ENCODE data around the gene DNAJB2. TPM values are rescaled to one million over a fixed set of nuclear protein-coding genes. Genes with fewer than 3 reads are reported as not detected.
"Not testable (repeated sequence)": the region's sequence is repeated elsewhere in the genome, so short reads cannot be mapped to it uniquely, and the experiment has no call there.

DNAJB2 gene
- total RNA-seq, 1 donor from 2014 or later = 161 TPM

DNA sequence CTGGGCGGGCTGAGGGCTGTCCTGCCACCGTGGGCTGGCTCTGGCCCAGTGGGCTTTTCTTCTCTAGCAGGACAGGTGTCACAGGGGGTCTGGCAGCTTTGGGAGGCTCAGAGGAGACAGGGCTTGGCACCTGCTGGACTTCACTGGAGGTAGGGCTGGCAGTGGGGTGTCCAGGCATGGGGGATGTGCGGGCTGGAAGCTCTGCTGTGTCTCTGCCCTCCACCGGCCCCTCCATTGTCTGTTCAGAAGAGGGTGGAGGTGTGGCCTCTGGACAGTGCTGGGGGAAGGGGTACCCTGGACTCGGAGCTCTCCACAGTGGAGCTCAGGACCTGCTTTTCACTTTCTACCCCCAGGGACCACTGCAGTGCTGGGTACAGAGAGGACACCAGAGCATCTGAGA is 20.9 kb downstream of the DNAJB2 start:
- no peak for DNase-seq (ENCODE audit: low spot score)

DNA sequence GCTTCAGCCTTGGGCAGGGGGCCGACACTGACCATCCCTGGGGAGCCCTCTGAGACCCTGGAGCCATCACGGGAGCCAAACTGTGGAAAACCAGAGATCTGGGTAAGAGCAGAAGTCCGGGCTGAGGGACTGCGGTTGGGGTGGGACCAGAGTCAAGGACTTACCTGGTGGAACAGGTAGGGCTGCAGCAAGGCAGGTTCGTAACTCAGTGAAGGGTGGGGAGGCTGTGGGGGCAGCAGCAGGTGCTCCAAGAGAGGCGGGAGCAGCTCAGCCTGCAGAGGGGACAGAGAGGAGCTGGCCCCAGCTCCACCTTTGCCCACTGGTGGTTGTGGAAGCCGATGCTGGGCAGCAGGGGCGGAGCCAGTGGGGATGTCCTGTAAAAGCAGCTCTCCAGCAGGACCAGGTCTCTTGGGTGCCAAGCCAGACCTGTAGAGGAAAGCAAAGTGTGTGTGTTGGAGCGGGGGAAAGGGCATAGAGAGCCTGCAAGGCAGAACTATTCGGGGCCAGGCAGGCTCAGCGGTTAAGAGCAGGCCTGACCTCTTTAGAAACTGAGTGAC is 23.3 kb downstream of the DNAJB2 start:
- DNase-seq (ENCODE audit: low spot score) = no peak

DNA sequence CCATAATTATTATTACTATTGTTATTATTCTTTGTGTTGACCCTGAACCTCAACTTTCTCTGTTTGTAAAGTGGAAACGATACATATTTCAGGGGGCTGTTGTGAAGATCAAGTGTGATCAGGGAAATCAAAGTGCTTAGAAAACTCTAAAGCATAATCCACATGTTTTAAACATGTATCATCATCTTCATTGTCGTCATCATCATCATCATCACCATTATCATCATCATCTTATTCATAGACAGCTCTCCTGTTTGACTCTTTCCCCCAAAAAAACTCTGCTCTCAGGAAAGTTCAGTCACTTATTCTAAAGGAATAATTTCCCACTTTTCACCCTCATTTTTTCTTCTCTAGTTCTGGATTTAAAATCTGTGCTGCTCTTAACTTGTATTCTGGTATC is 25.1 kb downstream of the DNAJB2 start:
- DNase-seq (ENCODE audit: low spot score) = no peak

DNA sequence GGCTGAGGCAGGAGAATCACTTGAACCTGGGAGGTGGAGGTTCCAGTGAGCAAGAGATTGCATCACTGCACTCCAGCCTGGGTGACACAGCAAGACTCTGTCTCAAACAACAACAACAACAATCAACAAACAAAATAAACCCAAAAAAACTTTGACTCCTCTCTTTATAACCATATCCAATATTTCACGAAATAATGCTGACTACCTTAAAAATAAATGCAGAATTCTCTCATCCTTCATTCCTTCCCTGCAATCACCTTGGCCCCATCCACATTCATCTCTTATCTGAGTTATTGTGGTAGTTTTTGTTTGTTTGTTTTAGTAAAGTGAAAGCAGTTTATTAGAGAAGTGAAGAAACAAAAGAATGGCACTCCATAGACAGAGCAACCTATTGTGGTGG is 26.9 kb downstream of the DNAJB2 start:
- no peak for DNase-seq (ENCODE audit: low spot score)

DNA sequence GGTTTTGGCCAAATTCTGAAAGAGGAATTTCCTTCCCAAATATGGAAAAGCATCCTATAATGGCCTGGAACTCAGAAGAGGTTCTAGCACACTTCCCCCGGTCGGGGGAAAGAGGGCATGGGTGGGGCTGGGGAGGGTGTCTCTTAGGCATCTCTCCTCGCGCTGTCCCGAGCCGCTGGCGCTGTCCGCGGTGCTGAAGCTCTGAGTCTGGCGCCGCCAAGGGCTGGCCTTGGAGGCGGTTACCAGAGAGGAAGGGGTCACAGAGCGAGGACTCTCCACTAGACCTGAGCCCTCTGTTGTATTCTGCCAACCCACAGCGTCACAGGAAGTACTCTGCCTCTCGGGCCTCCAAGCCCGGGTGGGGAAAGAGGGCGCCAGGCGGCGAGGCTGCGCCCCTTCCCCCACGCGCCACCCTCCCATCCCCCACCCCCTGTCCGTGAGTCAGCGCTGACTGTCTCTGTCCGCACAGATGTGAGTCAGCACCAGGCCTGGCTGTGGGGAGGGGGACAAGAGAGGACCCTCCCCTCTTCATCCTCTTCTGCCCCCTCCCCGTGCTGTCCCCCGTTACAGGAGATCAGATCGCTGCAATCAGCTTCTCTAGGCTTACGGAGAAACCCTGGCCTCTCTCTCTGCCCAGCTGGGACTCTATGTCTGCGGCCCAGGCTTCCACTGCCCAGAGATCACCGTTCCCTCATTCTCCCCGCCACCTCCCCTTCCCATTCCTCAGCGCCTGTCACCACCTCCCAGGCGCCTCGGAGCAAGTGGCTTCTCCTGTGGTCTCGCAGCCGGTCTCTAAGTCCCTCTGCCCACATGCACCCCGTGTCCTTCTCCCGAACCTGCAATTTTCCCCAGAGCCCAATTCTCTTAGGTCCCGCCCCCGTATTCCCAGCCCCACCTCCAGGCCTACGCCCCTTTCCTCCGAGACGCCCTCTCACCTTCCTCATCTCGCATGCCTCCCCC is 29.3 kb downstream of the DNAJB2 start:
- peak; percentile 54 for DNase-seq (ENCODE audit: low spot score)

DNA sequence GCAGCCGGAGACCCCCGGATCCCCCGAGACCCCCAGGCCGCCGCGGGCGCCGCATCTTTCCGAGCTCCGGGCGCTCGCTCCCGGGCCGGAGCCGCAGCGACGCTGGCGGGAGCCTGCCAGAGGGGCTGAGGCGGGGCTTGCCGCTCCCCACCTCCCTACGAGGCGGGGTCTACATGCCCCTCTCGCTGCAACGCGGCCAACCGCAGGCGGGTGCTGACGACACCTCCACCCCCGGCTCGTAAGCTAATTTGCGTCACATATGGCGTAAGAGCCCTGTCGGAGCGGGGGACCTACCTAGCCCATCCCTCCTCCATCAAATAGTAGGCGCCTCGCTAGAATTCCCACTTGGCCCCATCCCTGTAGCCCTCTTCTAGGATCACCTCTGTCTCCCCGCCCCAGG is 30.1 kb downstream of the DNAJB2 start, which contains the start of gene PTPRN:
TSS of gene PTPRN (minus strand) at position 124 of the 400 bp plus-strand sequence. CDS start at position 55, 69 bp downstream.
- DNase-seq (ENCODE audit: low spot score) = no peak

DNA sequence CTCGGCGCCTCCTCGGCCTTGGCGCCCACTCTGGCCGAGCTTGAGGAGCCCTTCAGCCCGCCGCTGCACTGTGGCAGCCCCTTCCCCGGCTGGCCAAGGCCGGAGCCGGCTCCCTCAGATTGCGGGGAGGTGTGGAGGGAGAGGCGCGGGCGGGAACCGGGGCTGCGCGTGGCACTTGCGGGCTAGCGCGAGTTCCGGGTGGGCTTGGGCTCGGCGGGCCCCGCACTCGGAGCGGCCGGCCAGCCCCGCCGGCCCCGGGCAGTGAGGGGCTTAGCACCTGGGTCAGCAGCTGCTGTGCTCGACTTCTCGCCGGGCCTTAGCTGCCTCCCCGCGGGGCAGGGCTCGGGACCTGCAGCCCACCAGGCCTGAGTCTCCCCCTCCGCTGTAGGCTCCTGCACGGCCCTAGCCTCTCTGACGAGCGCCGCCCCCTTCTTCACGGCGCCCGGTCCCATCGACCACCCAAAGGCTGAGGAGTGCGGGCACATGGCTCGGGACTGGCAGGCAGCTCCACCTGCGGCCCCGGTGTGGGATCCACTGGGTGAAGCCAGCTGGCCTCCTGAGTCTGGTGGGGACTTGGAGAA is 33.6 kb downstream of the DNAJB2 start:
- DNase-seq (ENCODE audit: low spot score) = not testable (repeated sequence)

DNA sequence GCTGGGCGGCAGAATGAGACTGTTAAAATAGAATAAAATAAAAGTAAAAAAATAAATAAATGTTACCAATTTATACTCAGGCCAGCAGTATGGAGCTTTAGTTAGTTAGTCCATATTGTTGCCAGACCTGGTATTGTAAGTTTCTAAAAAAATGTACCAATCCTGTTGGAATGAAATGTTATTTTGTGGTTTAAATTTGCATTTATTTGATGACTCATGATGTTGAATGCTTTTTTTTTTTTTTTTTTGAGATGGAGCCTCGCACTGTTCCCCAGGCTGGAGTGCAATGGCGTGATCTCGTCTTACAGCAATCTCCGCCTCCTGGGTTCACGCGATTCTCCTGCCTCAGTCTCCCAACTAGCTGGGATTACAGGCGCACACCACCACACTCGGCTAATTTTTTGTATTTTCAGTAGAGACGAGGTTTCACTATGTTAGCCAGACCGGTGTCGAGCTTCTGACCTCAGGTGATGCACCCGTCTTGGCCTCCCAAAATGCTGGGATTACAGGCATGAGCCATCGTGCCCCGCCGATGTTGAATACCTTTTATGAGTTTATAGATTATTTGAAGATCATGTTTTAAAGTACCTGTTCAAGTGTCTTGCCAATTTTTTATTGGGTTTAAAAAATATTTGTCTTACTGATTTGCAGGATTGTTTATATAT is 35.8 kb downstream of the DNAJB2 start:
- DNase-seq (ENCODE audit: low spot score) = no peak

DNA sequence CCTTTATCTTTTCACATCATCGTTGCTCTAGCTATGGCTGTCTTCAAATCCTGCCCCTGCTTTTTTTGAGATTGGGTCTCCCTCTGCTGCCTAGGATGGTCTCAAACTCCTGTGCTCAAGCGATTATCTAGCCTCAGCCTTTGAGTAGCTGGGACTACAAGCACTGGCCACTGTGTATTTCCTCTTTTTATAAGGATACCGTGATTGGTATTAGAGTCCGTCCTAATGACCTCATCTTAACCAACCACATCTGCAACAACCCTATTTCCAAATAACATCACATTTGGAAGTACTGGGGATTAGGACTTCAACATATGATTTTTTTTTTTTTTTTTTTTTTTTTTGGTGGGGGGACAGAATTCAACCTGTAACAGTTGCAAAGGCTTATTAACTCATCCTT is 44.3 kb downstream of the DNAJB2 start:
- DNase-seq (ENCODE audit: low spot score) = no peak

DNA sequence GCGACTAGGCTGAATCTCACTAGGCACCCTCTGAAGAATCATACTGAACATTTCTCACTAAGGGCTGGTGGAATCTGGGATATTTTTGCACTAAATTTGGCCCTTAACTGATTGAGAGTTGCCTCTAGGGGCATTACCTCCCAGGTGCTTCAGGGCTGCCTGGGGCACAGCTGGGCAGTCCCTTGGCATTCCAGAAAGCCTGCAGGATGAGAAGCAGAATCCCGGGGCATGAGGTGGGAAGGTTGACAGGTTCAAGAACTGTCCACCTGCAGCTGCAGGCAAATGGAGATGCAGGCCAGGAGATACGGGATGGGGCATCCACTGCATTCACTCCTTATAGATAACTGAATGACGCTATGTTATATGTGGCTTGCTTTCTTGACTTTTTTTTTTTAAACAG is 46.0 kb downstream of the DNAJB2 start:
- DNase-seq (ENCODE audit: low spot score) = no peak

DNA sequence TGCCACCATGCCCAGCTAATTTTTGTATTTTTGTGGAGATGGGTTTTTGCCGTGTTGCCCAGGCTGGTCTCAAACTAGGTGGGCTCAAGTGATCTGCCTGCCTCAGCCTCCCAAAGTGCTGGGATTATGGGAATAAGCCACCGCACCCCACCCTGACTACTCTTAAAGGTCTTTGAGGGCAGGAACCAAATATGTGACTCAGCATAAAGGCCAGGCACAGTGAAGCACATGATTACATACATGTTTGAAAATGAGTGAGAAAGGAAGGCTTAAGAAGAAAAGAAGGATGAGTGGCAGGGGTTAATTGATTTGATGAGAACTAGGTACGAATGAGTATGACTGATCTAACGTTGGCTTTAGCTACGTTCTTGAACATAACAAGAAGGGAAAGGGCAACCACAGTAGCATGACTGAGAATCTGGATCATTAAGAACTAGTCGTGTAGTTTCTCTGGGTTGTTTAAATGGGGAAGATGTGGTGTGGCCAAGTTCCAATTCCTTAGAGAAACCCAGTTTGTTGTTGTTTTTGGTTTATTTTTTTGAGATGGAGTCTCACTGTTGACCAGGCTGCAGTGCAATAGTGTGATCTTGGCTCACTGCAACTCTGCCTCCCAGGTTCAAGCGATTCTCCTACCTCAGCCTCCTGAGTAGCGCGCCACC is 46.6 kb downstream of the DNAJB2 start:
- no peak for DNase-seq (ENCODE audit: low spot score)

DNA sequence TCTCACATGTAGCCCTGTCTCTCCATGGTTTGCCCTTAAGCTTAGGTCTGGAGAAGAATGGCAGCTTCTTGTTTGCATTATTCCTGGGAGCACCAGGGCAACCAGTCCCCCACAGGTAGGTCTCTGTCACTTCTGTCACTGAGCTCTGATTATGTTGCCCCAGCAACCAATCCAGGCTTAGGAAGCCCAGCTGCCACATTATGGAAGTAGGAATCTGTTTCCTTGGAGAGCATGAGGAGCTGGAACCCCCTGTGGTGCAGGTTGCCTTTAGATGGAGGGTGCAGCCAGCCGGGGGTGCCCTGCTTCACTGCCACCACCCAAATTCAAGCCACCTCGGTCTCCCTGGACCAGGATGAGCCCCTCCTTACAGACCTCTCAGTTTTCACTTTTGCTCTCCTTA is 48.6 kb downstream of the DNAJB2 start:
- no peak for DNase-seq (ENCODE audit: low spot score)

DNA sequence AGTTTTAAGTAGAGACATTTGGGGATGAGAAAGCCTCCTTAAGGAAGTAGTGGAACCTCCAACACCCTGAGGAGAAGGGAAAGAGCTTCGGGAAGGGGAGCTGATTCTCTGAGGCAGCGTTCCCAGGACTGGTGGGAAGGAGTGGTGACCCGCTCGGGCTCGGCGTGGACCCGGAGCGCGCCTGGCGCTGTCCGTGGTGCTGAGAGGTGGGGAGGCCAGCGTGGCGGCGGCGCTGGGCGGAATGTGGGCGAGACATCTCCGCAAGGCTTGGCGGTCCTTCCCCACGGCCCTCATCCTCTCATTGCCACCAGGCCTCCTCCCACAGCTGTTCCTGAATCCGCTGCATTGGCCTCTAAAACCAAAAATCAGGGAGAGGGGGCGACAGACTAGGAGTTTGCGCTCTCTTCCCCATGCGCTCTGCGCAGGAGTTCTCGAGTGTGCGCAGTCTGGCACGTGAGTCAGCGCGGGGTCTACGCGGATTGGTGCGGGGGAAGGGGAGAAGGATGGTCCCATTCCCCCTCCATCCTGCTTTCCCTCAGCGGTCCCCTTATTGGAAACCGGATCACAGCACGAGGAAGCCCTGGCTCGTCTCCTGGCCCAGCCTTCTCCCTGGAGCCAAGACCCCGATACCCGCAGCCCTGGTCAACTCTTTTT is 52.5 kb downstream of the DNAJB2 start:
- DNase-seq (ENCODE audit: low spot score) = peak; percentile 32

DNA sequence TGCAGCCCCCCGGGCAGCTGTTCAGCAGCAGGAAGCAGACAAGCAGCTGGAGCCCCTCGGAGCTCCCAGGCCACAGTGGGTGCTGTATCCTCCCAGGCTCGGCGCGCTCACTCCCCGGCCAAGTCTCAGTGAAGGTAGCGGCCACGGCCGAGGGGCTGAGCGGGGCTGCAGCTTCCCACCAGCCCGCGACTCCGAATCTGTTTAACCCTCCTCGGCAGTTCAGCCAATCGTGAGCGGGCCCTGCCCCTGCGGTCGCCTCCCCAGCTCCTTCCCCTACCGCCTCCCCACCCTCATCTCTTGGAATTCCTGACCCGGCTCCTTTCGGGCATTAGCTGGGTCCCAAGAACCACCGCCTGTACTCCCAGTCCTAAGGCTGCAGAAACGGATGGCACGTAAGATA is 53.4 kb downstream of the DNAJB2 start, which contains the start of gene RESP18:
TSS of gene RESP18 (minus strand) at position 203 of the 400 bp plus-strand sequence.
- DNase-seq (ENCODE audit: low spot score) = no peak

DNA sequence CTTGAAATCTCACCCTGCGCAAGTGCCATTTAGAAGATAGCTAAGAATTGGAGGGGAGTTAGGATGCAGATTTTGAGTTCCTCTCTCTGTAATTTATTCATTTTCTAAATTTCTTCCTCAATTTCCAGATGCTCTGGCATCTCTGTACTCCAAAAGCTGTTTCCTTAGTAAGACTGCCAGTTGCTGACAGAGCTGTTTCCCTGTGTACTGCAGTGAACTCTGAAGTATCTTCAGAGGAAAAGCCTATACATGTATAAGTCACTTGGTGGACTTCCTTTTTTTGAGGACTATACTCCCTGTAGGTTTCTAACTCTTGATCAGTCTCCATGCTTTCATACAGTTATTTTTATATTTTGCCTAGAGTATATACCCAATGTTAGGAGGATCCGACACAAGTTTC is 54.9 kb downstream of the DNAJB2 start:
- no peak for DNase-seq (ENCODE audit: low spot score)

DNA sequence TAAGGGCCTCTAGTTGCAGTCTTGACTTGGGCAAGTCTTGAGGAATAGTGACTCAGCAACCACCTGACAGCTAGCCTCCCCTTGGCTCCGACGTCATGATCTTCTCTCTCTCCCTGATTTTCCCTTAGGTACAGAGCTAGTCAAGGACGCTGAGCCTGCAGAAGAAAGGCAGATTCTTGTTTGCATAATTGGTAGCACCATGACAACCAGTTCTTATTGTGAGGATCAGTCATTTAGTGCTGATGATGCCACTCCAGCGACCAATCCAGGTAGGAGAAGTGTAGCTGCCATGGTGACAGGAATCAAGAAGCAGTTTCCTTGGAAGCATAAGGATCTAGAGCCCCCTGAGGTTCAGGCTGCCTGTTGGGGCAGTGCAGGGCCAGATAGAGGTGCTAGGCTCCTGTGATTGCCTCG is 56.2 kb downstream of the DNAJB2 start:
- no peak for DNase-seq (ENCODE audit: low spot score)

Other genes with a start within 250 kb of the DNAJB2 start
- 0.29 TPM for gene CFAP65, start 237.8 kb upstream of the DNAJB2 start, total RNA-seq
- gene IHH, start 218.4 kb upstream of the DNAJB2 start, total RNA-seq = 12.8 TPM
- gene NHEJ1, start 118.6 kb upstream of the DNAJB2 start, total RNA-seq = 8.7 TPM
- 4.7 TPM for gene SLC23A3, start 109.3 kb upstream of the DNAJB2 start, total RNA-seq
- 81.2 TPM for gene CNPPD1, start 102.4 kb upstream of the DNAJB2 start, total RNA-seq
- gene RETREG2, start 101.1 kb upstream of the DNAJB2 start, total RNA-seq = 116 TPM
- 52.6 TPM for gene ZFAND2B, start 72.6 kb upstream of the DNAJB2 start, total RNA-seq
- 65.8 TPM for gene ABCB6, start 60.4 kb upstream of the DNAJB2 start, total RNA-seq
- 73.1 TPM for gene ATG9A, start 49.7 kb upstream of the DNAJB2 start, total RNA-seq
- 74.4 TPM for gene ANKZF1, start 49.6 kb upstream of the DNAJB2 start, total RNA-seq
- 22.2 TPM for gene GLB1L, start 33.9 kb upstream of the DNAJB2 start, total RNA-seq
- gene STK16, start 33.9 kb upstream of the DNAJB2 start, total RNA-seq = 27.5 TPM
- not detected for gene TUBA4B, start 26.1 kb upstream of the DNAJB2 start, total RNA-seq
- gene TUBA4A, start 25.4 kb upstream of the DNAJB2 start, total RNA-seq = 40.6 TPM
- gene PTPRN, start 30.0 kb downstream of the DNAJB2 start, total RNA-seq = 0.60 TPM
- not detected for gene RESP18, start 53.4 kb downstream of the DNAJB2 start, total RNA-seq
- gene DNPEP, start 108.5 kb downstream of the DNAJB2 start, total RNA-seq = 58.5 TPM
- gene DES, start 139.0 kb downstream of the DNAJB2 start, total RNA-seq = 3,602 TPM
- 80.5 TPM for gene SPEG, start 155.5 kb downstream of the DNAJB2 start, total RNA-seq
- 49.2 TPM for gene GMPPA, start 219.5 kb downstream of the DNAJB2 start, total RNA-seq
- gene ASIC4, start 235.1 kb downstream of the DNAJB2 start, total RNA-seq = not detected

Data from mucosa of gallbladder (tissue), 1 donor.